NCI-H1694 (cell line): ENCODE data around the gene STARD3.
A peak's percentile ranks its signal among the peaks of the same experiment; 100 is the strongest.
"Not testable (repeated sequence)": the region's sequence is repeated elsewhere in the genome, so short reads cannot be mapped to it uniquely, and the experiment has no call there.

ENCODE experiments used
- DNase-seq: peaks from one replicate; lab custom pipeline; 2025; lab: John Stamatoyannopoulos, UW

Gene STARD3

DNA sequence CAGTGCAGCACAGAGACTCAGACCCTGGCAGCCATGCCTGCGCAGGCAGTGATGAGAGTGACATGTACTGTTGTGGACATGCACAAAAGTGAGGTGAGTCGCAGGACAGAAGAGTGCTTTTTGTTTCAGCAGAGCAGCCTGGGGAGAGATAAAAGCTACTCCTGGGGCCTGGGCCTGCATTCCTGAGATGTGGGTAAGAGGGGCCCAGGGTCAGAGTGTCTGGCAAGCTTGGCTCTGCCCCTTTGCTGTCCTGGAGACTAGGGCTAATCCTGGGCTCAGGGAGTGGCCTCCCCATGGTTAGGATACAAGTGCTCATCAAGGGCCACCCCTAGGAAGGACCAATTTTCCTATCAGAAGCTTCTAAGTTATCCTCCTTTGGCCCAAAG lies 58.1 kb downstream of the STARD3 start:
- no peak for DNase-seq

DNA sequence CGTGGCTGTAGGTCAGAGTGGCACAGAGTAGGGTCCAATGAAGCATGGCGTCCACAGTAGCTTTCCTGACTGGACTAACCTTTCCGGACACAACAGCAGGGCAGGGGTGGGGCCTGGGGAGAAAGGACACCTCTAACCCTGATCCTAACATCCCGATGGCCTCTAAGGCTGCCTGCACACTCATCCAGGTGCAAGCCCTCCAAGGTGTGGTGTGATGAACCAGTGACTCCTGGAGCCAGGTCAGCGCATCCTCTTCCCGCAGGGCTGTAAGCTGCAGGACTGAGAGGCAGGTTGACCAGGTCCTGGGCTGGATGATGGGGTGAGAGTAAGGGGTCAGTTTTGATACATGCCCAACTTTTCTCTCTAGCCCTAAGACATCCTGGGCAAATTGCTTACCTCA lies 59.8 kb downstream of the STARD3 start:
- no peak for DNase-seq

- no peak for DNase-seq
Observed at GRCh38 chr17:39697961-39698360, 61.0 kb downstream of the STARD3 start.

DNA sequence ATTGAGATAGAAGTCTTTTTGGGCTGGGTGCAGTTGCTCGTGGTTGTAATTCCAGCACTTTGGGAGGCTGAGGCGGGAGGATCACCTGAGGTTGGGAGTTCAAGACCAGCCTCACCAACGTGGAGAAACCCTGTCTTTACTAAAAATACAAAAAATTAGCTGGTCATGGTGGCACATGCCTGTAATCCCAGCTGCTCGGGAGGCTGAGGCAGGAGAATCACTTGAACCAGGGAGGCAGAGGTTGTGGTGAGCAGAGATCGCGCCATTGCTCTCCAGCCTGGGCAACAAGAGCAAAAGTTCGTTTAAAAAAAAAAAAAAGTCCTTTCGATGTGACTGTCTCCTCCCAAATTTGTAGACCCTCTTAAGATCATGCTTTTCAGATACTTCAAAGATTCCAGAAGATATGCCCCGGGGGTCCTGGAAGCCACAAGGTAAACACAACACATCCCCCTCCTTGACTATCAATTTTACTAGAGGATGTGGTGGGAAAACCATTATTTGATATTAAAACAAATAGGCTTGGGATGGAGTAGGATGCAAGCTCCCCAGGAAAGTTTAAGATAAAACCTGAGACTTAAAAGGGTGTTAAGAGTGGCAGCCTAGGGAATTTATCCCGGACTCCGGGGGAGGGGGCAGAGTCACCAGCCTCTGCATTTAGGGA lies 62.3 kb downstream of the STARD3 start:
- DNase-seq: not testable (repeated sequence)

- DNase-seq: no peak
Observed at GRCh38 chr17:39699818-39700147, 62.8 kb downstream of the STARD3 start, which contains the start of gene ERBB2. TSS of gene ERBB2 (plus strand) at chr17:39700064. CDS start at chr17:39700239, 175 bp downstream.

DNA sequence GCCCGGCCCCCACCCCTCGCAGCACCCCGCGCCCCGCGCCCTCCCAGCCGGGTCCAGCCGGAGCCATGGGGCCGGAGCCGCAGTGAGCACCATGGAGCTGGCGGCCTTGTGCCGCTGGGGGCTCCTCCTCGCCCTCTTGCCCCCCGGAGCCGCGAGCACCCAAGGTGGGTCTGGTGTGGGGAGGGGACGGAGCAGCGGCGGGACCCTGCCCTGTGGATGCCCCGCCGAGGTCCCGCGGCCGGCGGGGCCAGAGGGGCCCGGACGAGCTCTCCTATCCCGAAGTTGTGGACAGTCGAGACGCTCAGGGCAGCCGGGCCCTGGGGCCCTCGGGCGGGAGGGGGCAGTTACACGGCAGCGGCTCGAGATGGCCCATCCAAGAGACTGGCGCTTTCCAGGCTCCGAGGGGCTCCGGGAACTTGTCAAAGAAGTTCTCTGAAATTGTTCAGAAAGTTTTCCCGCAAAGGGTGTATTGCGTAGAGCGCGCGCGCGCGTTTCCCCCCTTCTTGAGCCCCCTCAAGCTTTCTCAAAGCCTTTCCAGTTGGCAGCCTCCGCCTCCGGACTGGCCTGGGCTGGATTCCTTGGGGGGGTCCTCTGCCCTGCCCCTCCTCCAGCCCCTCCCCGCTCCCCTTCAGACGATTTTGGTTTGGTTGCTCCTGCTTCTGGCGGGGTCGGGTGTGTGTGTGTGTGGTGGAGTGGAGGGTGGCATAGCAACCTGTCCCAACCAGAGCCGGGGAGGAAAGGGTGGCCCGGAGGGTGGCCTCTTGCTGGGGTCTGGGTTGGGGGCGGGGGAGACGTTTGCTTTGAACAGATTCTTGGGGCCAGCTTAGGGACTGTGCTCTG lies 63.4 kb downstream of the STARD3 start:
- DNase-seq: no peak

- no peak for DNase-seq
Observed at GRCh38 chr17:39701012-39701783, 64.3 kb downstream of the STARD3 start.

GRCh38 chr17:39701784-39702422 lies 65.0 kb downstream of the STARD3 start:
- no peak for DNase-seq

- no peak for DNase-seq
Observed at GRCh38 chr17:39702901-39703893, 66.3 kb downstream of the STARD3 start.

- DNase-seq: no peak
Observed at GRCh38 chr17:39703913-39704312, 67.0 kb downstream of the STARD3 start.

DNA sequence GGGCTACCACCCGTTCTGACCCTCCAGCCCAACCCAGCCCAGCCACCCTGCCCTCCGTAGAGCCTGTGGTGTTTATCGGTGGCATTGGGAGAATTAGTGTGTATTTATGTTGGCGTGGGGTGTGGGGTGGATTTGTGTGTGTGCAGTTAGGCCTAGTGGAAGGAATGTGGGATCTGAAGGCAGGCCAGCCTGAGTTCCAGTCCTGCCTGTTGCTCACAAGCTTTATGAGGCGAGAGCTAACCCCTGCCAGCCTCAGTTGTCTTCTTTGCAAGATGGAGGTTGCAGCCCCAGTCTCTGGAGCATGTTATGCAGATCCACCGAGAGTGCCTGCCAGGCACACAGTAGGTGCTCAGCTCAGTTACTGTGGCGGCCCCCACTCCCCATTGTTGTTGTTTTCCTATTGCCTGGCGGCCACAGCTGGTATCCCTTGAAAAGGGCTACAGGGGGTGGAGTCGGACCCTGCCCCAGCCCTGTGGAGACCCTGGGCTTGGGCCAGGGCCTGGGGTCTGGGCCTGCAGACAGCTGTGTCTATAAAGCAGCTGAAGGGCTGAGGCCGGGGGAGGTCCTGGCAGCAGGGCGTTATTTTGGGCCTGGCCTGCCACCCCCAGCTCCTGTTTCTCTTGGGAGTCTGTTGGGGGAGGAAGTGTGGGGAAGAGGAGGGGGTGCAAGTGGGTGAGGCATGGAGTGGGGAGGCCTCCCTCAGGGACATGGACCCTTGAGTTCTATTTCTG lies 68.0 kb downstream of the STARD3 start:
- DNase-seq: no peak

DNA sequence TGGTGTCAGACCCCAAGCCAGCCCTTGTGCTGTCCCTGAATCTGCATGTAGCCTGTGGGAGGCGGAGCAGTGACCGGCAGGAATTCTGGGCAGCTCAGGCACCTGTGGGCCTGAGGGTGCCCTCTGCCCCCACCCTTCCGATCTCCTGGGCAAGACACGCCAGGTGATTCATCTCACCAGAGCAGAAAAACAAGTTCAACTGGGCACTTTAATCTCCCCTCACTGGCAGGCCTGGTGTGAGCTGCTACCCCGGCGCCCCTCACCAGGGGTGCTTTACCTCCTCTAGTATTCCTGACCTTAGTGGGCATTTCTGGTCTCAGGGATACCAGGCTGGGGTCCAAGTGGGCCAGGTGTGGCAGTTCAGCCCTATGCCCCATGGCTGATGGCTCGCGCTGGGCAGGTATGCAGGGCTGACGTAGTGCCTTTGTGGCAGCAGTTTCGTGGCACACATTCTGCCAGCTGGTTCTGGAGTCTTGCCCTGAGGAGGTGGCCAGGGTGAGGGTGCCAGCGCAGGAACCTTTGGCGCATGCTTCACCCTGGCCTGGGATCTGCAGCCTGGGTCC lies 68.9 kb downstream of the STARD3 start:
- DNase-seq: no peak

GRCh38 chr17:39706383-39706782 lies 69.4 kb downstream of the STARD3 start:
- no peak for DNase-seq

DNA sequence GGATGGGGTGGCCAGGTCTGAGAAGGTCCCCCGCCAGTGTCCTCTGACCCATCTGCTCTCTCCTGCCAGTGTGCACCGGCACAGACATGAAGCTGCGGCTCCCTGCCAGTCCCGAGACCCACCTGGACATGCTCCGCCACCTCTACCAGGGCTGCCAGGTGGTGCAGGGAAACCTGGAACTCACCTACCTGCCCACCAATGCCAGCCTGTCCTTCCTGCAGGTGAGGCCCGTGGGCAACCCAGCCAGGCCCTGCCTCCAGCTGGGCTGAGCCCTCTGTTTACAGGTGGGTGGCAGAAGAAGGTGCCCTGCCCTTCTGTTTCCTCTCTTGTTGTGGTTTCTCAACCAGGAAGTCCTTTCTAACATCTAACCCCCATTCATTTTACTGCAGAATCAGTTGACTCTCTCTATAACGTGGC lies 70.0 kb downstream of the STARD3 start:
- no peak for DNase-seq

- DNase-seq: no peak
Observed at GRCh38 chr17:39709319-39709997, 72.5 kb downstream of the STARD3 start.

DNA sequence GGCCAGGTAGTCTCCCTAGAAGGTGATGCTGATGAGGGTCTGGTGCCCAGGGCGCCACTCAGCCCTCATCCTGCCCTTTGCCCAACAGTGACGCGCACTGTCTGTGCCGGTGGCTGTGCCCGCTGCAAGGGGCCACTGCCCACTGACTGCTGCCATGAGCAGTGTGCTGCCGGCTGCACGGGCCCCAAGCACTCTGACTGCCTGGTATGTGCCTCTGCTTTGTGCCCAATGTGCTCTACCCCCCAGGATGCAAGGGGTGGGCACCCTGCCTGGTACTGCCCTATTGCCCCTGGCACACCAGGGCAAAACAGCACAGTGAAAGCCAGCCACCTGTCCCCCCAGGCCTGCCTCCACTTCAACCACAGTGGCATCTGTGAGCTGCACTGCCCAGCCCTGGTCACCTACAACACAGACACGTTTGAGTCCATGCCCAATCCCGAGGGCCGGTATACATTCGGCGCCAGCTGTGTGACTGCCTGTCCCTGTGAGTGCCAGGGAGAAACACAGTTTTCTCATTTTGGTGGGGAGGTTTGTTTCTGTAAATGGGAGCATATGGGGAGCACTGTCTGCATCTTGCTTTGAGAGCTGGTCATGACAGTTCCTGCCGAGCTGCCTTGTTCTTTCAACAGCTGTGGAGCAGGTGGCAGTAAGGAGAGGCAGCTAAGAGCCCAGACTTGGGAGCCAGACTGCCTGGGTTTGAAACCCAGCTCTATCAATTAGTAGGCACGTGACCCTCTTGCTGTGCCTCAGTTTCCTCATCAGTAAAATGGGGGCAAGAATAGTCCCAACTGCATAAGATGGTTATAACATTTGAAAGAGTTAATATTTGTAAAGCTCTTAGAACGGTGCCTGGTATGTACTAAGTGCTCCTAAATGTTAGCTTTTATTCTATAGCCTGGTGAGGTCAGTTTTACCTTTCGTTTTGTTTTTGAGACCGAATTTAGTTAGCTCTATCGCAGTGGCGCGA lies 73.3 kb downstream of the STARD3 start:
- peak; percentile 51 for DNase-seq

DNA sequence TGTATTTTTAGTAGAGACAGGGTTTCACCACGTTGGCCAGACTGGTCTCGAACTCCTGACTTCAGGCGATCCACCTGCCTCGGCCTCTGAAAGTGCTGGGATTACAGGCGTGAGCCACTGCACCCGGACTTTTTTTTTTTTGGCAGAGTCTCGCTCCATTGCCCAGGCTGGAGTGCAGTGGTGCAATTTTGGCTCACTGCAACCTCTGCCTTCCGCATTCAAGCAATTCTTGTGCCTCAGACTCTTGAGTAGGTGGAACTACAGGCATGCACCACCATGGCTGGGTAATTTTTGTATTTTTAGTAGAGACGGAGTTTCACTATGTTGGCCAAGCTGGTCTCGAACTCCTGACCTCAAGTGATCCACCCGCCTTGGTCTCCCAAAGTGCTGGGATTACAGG lies 74.1 kb downstream of the STARD3 start:
- not testable (repeated sequence) for DNase-seq

GRCh38 chr17:39711851-39712250 lies 74.9 kb downstream of the STARD3 start:
- DNase-seq: no peak
